ENCODE measurements around the gene SNRPA.

SNRPA gene

GRCh38 chr19:40750874-40751537, at the start of gene SNRPA:
TSS of gene SNRPA (plus strand) at chr19:40751203. CDS start at chr19:40751409, 206 bp downstream.
- Histone ChIP-seq H3K27ac (ENCODE audit: low read depth, low read length) (peak within 1 kb of the TSS; percentile 90), H3K79me2 (ENCODE audit: control insufficient read depth, insufficient read depth, low read length, unreplicated experiment) (peaks cover 41% of the 10 kb centered on the region), H2AFZ (ENCODE audit: low read length, unreplicated experiment) (peak within 1 kb of the TSS; percentile 20), H3K36me3 (ENCODE audit: insufficient read depth, low read length) (0 out of 2 replicates have a peak, but pooled peaks cover 6% of the 10 kb centered on the region), H3K4me1 (ENCODE audit: control insufficient read depth, insufficient read depth, low read length, unreplicated experiment) (peaks cover 19% of the 10 kb centered on the region), H3K27me3 (ENCODE audit: insufficient read depth, low read length) (no peaks in the 10 kb centered on the region), H3K4me3 (ENCODE audit: low read depth, low read length) (peak within 1 kb of the TSS; percentile 88)

DNA sequence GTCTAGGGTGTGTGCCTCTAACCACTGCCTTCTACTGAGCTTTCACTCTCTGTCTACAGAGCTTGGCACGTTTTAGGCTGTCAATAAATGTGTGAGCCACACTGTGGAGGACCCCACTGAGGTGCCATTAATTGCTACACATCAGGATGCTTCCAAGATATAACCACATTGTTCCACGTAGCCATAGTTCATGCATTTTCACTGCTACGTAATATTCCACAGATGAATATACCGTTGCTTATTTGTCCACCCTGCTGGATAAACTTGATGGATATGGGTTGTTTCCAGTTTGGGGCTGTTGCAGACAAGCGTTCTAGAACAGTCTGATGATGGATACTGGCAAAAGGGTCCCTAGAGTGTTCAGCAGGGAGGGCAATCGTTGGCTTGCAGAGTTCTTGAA, 49.2 kb upstream of the SNRPA start:
- H2AFZ ChIP-seq (ENCODE audit: low read length, unreplicated experiment) = no peak overlapping the region
- no peaks in the 10 kb centered on the region for H3K27me3 ChIP-seq (ENCODE audit: insufficient read depth, low read length)
- H3K36me3 ChIP-seq (ENCODE audit: insufficient read depth, low read length) = no peaks in the 10 kb centered on the region
- no peak overlapping the region for H3K27ac ChIP-seq (ENCODE audit: low read depth, low read length)
- no peaks in the 10 kb centered on the region for H3K4me1 ChIP-seq (ENCODE audit: control insufficient read depth, insufficient read depth, low read length, unreplicated experiment)
- no peaks in the 10 kb centered on the region for H3K79me2 ChIP-seq (ENCODE audit: control insufficient read depth, insufficient read depth, low read length, unreplicated experiment)
- H3K4me3 ChIP-seq (ENCODE audit: low read depth, low read length) = no peak overlapping the region

- Histone ChIP-seq H3K36me3 (ENCODE audit: insufficient read depth, low read length) (no peaks in the 10 kb centered on the region), H2AFZ (ENCODE audit: low read length, unreplicated experiment) (no peak overlapping the region), H3K4me3 (ENCODE audit: low read depth, low read length) (no peak overlapping the region), H3K27ac (ENCODE audit: low read depth, low read length) (no peak overlapping the region), H3K27me3 (ENCODE audit: insufficient read depth, low read length) (no peaks in the 10 kb centered on the region), H3K4me1 (ENCODE audit: control insufficient read depth, insufficient read depth, low read length, unreplicated experiment) (no peaks in the 10 kb centered on the region), H3K79me2 (ENCODE audit: control insufficient read depth, insufficient read depth, low read length, unreplicated experiment) (no peaks in the 10 kb centered on the region)
These were observed 48.5 kb upstream of the SNRPA start for GRCh38 chr19:40702337-40703012.

DNA sequence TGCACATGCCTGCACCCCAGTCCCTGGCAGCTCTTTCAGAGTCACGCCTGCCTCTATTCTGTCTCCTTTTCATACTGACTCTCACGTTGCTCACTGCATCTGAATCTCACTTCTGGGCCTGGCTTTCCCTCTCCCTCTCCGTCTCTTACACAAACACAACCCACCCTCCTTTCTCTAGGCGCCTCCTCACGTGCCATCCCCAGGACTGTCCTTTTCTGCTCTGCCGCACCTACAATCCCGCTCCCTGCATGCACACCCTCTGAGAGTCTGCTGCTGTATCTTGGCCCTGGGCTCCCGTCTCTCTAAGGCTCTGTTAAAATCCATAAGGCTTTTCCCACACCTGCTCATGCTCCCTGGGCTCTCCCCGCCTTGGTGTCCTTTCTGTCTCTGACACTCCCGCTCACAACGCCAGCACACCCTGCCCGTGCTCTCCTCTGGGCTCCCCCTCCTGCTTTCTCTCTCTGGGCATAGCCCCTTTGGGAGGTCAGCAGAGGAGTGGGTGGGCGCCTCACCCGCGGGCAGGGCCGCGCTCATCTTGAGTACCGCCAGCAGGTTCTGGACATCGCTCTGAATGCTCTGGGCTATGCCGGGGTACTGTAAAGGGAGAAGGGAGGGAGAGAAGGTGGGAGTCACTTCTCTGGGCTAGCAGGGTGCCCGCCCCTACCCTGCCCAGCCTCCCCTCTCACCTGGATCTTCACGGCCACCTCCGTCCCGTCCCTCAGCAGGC, 47.8 kb upstream of the SNRPA start:
- no peak overlapping the region for H3K27ac ChIP-seq (ENCODE audit: low read depth, low read length)
- no peaks in the 10 kb centered on the region for H3K36me3 ChIP-seq (ENCODE audit: insufficient read depth, low read length)
- H3K4me3 ChIP-seq (ENCODE audit: low read depth, low read length) = no peak overlapping the region
- no peak overlapping the region for H2AFZ ChIP-seq (ENCODE audit: low read length, unreplicated experiment)
- no peaks in the 10 kb centered on the region for H3K79me2 ChIP-seq (ENCODE audit: control insufficient read depth, insufficient read depth, low read length, unreplicated experiment)
- no peaks in the 10 kb centered on the region for H3K27me3 ChIP-seq (ENCODE audit: insufficient read depth, low read length)
- H3K4me1 ChIP-seq (ENCODE audit: control insufficient read depth, insufficient read depth, low read length, unreplicated experiment) = no peaks in the 10 kb centered on the region

DNA sequence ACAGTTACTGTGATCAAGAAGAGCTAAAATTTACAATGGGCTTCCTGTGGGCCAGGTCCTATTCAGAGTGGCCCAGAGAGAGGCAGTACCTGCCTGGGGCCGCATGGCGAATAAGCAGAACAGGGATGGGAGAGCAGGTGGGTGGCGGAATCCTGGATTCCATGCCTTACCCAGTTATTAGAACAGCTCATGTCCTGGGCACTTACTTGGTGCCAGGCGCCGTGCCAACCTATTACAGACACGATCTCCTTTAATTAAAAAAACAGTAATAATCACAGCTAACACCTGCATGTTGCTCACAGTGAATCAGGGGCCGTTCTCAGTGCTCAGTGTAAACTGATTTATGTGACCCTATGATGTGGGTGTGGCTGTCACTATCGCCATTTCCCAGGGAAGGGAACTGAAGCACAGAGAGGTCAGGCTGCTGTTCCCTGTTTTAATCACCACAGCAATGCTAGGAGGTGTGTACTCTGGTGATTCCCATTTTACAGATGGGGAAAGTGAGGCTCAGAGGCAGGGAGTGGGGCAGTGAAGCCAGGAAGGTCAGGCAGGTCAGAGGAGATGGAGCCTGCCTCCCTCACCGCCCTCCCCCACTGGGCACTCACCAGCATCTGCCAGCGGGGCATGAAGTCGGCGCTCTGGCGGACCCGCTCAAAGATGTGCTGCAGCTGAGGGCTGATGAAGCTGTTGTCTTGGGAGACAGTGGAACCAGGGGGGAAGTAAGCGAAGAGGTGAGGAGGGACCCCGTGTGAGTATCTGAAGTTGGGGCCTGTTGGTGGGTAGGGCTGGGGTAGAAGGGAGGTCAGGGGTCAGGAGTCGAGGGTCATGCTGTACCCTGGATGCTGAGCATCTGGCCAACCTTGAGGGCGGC, 46.3 kb upstream of the SNRPA start:
- no peaks in the 10 kb centered on the region for H3K79me2 ChIP-seq (ENCODE audit: control insufficient read depth, insufficient read depth, low read length, unreplicated experiment)
- no peaks in the 10 kb centered on the region for H3K27me3 ChIP-seq (ENCODE audit: insufficient read depth, low read length)
- no peak overlapping the region for H3K27ac ChIP-seq (ENCODE audit: low read depth, low read length)
- no peaks in the 10 kb centered on the region for H3K4me1 ChIP-seq (ENCODE audit: control insufficient read depth, insufficient read depth, low read length, unreplicated experiment)
- no peak overlapping the region for H2AFZ ChIP-seq (ENCODE audit: low read length, unreplicated experiment)
- H3K4me3 ChIP-seq (ENCODE audit: low read depth, low read length) = no peak overlapping the region
- H3K36me3 ChIP-seq (ENCODE audit: insufficient read depth, low read length) = no peaks in the 10 kb centered on the region

DNA sequence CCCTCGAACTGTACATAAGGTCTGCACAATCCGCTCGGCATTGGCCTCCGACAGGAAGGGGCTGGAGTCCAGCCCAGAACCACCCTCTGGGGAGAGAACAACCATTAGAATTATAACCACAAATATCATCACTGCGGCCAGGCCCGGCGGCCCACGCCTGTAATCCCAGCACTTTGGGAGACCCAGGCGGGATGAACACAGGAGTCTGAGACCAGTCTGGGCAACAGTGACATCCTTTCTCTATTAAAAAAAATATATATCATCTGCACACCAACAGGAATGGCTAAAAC, 45.7 kb upstream of the SNRPA start:
- no peaks in the 10 kb centered on the region for H3K79me2 ChIP-seq (ENCODE audit: control insufficient read depth, insufficient read depth, low read length, unreplicated experiment)
- no peak overlapping the region for H2AFZ ChIP-seq (ENCODE audit: low read length, unreplicated experiment)
- H3K27me3 ChIP-seq (ENCODE audit: insufficient read depth, low read length) = no peaks in the 10 kb centered on the region
- no peak overlapping the region for H3K4me3 ChIP-seq (ENCODE audit: low read depth, low read length)
- H3K27ac ChIP-seq (ENCODE audit: low read depth, low read length) = no peak overlapping the region
- no peaks in the 10 kb centered on the region for H3K36me3 ChIP-seq (ENCODE audit: insufficient read depth, low read length)
- no peaks in the 10 kb centered on the region for H3K4me1 ChIP-seq (ENCODE audit: control insufficient read depth, insufficient read depth, low read length, unreplicated experiment)

DNA sequence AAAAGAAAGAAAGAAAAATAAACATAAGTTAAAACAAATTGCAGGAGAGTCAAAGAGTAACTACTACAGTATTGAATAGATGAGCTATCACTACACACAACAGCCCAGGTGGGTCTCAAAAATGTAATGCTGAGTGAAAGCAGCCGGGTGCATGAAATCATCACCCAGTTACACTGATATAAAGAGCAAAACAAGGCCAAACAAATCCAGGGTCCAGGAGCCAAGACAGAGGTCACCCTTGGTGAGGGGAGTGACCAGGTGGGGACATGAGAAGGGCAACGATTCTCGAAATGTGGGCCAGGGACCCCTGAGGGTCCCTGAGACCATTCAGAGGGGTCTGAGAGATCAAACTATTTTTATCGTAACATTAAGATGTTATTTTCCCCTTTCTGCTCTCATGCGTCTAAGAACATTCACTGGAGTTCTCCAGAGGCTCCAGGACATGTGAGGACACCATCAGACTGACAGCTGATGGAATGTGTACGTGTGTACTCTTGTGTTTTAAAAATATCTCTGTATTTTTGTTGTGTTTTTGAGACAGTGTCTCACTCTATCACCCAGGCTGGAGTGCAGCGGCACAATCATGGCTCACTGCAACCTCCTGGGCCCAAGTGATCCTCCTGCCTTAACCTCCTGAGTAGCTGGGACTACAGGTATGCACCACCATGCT, 44.9 kb upstream of the SNRPA start:
- Histone ChIP-seq H3K27ac (ENCODE audit: low read depth, low read length) (no peak overlapping the region), H2AFZ (ENCODE audit: low read length, unreplicated experiment) (no peak overlapping the region), H3K4me3 (ENCODE audit: low read depth, low read length) (no peak overlapping the region), H3K27me3 (ENCODE audit: insufficient read depth, low read length) (no peaks in the 10 kb centered on the region), H3K36me3 (ENCODE audit: insufficient read depth, low read length) (no peaks in the 10 kb centered on the region), H3K79me2 (ENCODE audit: control insufficient read depth, insufficient read depth, low read length, unreplicated experiment) (no peaks in the 10 kb centered on the region), H3K4me1 (ENCODE audit: control insufficient read depth, insufficient read depth, low read length, unreplicated experiment) (no peaks in the 10 kb centered on the region)

GRCh38 chr19:40707615-40708014, 43.4 kb upstream of the SNRPA start:
- Histone ChIP-seq H3K27ac (ENCODE audit: low read depth, low read length) (no peak overlapping the region), H3K36me3 (ENCODE audit: insufficient read depth, low read length) (no peaks in the 10 kb centered on the region), H3K27me3 (ENCODE audit: insufficient read depth, low read length) (no peaks in the 10 kb centered on the region), H3K4me3 (ENCODE audit: low read depth, low read length) (no peak overlapping the region), H3K79me2 (ENCODE audit: control insufficient read depth, insufficient read depth, low read length, unreplicated experiment) (no peaks in the 10 kb centered on the region), H3K4me1 (ENCODE audit: control insufficient read depth, insufficient read depth, low read length, unreplicated experiment) (no peaks in the 10 kb centered on the region), H2AFZ (ENCODE audit: low read length, unreplicated experiment) (no peak overlapping the region)

DNA sequence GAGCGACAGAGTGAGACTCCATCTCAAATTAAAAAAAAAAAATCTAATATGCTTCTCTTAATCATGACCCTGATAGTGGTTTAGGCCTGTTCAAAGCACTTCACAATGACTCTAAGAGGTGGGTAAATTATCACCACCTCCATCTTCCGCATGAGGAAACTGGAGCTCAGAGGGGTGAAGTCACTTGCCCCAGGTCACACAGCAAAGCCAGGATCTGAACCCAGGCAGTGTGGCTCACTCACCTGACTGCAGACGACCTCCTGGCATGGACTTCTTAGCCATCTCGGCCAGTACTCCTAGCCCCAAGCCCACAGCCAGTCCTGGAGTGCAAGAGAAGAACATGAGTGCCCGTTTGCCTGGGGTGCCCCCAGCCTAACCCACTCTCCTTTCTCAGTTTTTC, 41.2 kb upstream of the SNRPA start:
- Histone ChIP-seq H3K4me1 (ENCODE audit: control insufficient read depth, insufficient read depth, low read length, unreplicated experiment) (peaks cover 5% of the 10 kb centered on the region), H3K27ac (ENCODE audit: low read depth, low read length) (no peak overlapping the region), H3K4me3 (ENCODE audit: low read depth, low read length) (no peak overlapping the region), H3K79me2 (ENCODE audit: control insufficient read depth, insufficient read depth, low read length, unreplicated experiment) (no peaks in the 10 kb centered on the region), H3K27me3 (ENCODE audit: insufficient read depth, low read length) (no peaks in the 10 kb centered on the region), H2AFZ (ENCODE audit: low read length, unreplicated experiment) (no peak overlapping the region), H3K36me3 (ENCODE audit: insufficient read depth, low read length) (no peaks in the 10 kb centered on the region)

DNA sequence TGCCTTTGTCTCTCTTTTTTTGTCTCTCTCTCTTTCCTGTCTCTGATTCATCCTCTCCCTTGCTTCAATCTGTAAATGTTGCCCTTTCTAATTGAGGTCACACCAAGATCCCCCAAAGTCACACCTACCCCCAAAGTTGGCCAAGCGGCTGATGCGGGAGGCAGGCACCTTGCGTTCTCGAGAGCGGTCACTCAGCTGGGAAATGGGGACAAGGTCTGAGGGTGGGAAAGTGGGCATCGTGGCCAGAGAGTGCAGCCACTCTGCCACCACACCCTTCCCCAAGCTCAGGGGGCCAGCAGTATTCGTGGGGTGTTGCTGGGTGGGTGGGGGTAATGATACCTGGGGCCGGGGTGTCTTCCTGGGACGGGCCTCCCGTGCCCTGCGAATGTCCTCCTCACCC, 37.1 kb upstream of the SNRPA start:
- H3K4me3 ChIP-seq (ENCODE audit: low read depth, low read length) = peak overlapping the region; percentile 85; the same call in 1 of the 2 replicates
- H3K4me1 ChIP-seq (ENCODE audit: control insufficient read depth, insufficient read depth, low read length, unreplicated experiment) = peaks cover 5% of the 10 kb centered on the region
- no peaks in the 10 kb centered on the region for H3K27me3 ChIP-seq (ENCODE audit: insufficient read depth, low read length)
- H2AFZ ChIP-seq (ENCODE audit: low read length, unreplicated experiment) = no peak overlapping the region
- no peaks in the 10 kb centered on the region for H3K36me3 ChIP-seq (ENCODE audit: insufficient read depth, low read length)
- peak overlapping the region; percentile 99 for H3K27ac ChIP-seq (ENCODE audit: low read depth, low read length)
- H3K79me2 ChIP-seq (ENCODE audit: control insufficient read depth, insufficient read depth, low read length, unreplicated experiment) = peaks cover 16% of the 10 kb centered on the region
